GM12874 (cell line): ENCODE data around the gene CFTR.

Source experiments
- CTCF ChIP-seq: IDR thresholded peaks from 2 replicates; pipeline ENCODE4 v1.5.1; 2011; ENCODE audit warnings: low read depth, mild to moderate bottlenecking, control low read depth, low read length, moderate library complexity; ENCODE audit not compliant: insufficient read depth

CFTR gene

GRCh38 chr7:117652943-117653680 is 173.3 kb downstream of the CFTR start:
- no peak for TF ChIP-seq CTCF

DNA sequence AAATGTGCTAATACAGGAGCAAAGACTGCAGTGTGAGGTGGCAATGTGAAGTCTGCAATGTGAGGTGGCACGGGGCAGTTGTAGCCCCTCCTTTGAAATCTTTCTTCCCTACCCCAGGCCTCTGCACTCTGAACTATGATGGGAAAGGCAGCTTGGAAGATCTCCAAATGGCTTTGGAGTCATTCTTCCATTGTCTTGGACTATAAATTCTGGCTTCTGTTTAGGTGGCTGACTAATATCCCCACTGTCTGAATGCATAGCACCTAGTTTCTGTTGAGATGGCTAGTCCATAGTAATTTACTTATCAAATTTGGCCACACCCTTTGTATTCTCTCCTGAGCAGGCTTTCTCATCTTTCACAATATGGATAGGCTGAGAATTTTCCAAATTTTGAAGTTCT is 175.0 kb downstream of the CFTR start:
- TF ChIP-seq CTCF: no peak

DNA sequence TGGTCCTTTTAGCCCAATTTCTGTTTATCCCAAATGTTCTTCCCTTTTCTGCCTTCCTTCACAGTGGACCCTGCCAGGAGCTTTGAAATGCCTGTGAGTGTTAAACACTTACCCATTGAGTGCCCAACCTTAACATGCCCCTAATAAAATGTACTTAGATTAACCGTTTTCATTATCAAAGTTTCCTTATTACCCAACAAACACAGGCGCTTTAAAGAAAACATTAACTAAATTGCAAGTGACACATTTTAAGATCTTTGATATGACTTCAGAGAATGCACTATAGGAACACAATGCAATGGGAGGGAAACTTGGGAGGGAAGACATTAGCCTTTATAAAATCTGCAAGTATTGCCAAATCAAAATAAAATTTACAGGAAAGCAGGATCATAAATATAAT is 177.0 kb downstream of the CFTR start:
- TF ChIP-seq CTCF: no peak

DNA sequence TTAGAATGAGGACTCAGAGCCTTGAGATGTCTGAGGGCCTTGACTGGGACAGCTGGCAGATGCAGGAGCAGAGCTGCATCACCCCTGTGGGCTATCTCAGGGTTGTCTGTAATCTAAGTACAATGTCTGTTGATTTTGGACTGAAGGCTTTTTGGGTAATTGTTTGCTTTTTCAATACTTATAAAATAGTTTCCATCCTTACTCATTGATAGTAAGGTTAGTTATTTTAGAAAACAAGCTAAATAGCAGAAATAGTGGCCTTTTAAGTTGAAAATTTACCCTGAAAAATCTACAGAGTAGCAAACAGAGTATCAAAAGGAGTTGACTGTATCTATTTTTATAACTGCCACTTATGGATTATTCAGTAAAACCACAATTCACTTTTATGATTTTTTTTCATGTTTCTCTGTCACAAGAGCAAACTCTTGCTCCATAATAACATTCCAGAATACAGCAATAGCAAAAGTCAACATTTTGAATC is 179.7 kb downstream of the CFTR start:
- no peak for TF ChIP-seq CTCF

DNA sequence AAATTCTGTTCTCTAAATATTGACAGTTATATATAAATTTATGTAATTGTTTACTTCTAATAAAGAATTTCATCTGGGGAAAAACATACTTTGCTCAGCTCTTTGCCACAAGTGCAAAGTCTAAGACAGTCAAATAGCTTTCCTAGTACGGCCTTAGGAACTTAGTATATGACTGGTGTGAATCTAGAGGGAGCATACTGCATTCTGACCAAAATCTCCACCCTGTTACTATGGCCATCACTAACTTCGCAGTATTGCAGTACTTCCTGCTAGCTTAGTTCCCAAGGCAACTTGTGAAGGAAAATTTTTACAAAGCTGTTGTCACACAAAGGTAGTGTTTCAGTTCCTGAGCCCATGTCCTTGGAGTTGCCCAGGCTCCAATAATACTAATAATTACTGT is 181.5 kb downstream of the CFTR start:
- TF ChIP-seq CTCF: no peak

GRCh38 chr7:117664047-117664446 is 184.2 kb downstream of the CFTR start:
- TF ChIP-seq CTCF: no peak

DNA sequence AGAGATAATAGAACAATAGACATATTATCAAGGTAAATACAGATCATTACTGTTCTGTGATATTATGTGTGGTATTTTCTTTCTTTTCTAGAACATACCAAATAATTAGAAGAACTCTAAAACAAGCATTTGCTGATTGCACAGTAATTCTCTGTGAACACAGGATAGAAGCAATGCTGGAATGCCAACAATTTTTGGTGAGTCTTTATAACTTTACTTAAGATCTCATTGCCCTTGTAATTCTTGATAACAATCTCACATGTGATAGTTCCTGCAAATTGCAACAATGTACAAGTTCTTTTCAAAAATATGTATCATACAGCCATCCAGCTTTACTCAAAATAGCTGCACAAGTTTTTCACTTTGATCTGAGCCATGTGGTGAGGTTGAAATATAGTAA is 185.5 kb downstream of the CFTR start:
- TF ChIP-seq CTCF: no peak

- TF ChIP-seq CTCF: no peak
These were observed 186.2 kb downstream of the CFTR start for GRCh38 chr7:117666031-117666430.
